ENCODE measurements around the gene DIP2C.

The DIP2C gene

DNA sequence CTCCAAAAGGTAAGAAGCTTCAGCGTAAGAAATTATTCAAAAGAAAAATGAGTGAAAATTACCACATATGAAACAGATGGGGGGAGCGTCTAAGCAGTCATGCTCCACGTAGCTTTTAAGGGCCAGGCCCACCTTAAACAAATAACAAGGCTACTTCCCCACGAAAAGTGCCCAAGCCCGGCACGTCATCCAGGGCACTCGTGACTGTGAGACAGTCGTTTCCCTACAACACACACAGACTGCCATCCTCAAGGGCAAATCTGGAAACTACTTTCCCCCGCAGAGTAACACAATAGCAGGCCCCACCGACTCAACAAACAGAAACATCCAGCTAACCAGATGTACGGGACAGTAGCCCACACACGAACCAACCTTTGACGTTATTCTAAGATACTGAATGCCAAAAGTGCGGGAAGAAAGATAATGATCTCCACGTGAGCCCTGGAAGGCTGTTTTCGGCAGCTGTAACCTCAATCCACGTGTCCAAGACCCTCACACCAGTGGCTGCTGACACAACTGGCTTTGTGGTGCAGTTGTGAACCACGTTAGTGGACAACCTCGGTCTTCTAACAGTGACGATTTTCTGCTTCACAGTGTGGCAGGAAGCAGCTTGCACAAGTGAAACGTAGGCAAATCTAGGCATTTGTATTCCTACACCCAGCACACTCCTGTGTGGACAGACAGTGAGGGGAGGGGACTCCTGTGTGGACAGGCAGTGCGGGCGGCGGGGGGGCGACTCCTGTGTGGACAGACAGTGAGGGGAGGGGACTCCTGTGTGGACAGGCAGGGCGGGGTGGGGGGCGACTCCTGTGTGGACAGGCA lies 302.5 kb downstream of the DIP2C start:
- DNase-seq = no peak

GRCh38 chr10:385571-386300 lies 303.7 kb downstream of the DIP2C start:
- no peak for DNase-seq

DNA sequence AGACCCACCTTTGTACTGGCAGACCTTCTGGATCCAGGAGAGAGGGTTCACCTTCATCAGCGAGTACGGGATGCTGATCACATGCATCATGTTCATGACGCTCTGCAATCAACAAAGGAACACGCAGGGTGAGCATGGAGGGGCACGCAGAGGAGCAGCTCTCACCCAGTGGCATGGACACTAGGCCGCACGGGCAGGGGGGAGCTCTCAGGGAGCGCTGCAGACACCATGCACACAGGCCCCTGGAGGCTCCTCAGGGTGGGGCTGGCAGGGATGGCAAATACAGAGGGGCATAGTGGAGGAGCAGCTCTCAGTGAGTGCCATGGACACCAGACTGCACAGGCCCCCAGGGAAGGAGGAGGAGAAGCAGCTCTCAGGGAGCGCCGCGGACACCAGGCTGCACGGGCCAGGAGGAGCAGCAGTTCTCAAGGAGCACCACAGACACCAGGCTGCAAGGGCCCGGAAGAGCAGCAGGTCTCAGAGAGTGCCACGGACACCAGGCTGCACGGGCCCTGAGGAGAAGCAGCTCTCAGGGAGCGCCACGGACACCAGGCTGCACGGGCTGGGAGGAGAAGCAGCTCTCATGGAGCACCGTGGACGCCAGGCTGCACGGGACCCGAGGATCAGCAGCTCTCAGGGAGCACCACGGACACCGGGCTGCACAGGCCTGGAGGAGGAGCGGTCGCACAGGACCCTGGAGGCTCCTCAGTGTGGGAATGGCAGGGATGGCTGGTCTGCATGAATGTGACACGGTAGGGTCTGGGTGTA lies 304.7 kb downstream of the DIP2C start:
- no peak for DNase-seq

DNA sequence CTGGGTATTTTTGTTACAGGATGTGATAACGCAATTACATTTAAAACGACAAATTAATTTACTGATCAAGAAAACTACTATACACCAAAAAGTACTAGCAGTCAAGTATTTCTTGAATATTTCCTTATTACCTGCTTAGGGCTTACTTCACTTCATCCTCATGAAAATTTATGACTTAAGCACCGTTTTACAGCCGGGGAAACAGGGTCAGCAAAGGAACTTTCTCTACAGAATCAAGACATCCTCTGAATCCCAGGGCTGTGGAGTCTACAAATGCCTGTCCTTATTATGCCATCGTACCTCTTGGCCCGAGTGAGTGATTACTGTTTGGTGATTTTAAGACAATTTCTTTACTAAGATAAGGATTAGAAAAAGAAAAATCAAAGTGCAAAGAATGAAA lies 305.9 kb downstream of the DIP2C start:
- DNase-seq = no peak

GRCh38 chr10:381805-382204 lies 307.7 kb downstream of the DIP2C start:
- DNase-seq = no peak

DNA sequence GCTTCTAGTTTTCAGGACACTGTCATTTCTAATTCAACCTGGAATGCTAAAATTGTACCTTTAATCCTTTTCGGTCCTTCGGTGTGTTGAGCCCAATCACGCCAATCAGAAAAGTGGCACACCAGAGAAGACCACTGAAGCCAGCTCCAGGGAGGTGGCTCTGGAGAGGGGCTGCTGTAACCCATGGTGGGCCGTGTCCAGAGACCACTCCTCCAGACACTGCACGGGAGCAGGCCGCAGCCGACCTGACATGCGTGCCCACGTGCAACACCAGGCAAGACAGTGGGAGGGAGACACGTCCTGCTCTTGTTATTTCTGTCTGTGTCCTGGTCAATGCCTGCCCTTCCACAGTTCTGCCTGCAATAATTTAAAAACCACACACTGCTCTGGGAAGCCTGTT lies 308.1 kb downstream of the DIP2C start:
- DNase-seq = no peak

GRCh38 chr10:380313-380940 lies 309.0 kb downstream of the DIP2C start:
- DNase-seq = no peak

DNA sequence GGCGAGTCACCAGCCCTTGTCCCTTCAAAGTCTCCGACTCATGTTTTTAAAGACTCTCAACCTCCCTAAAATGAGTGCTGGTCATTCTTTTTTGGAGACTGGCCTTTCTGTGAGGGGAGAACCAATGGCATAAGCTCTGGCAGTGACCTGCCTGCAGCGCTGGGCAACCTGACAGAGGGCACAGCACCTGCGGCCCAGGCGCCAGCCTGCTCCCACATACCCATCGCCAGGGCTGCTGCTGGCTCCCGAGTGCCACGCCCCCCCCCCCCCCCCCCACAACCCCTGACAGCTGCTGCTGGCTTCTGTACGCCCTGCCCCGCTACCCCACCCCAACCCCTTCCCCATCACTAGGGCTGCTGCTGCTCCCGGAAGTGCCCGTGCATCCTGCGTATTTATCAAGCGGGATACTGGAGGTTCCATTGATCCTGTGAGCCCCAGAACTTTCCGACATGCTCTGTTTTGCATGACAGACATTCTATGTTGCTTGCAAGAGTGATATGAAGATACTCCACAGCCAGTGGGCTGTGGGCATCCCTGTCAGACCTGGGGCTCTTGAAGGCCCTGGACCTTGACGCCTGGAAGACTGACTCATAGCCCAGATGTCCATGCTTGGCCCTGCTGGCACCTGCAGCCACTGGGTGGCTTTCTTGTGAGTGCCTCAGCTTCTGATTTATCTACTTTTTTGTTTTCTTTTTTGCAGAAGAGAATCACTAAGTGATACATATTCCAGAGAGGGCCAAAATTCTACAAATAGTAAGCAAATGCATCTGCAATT lies 310.4 kb downstream of the DIP2C start:
- DNase-seq = no peak

DNA sequence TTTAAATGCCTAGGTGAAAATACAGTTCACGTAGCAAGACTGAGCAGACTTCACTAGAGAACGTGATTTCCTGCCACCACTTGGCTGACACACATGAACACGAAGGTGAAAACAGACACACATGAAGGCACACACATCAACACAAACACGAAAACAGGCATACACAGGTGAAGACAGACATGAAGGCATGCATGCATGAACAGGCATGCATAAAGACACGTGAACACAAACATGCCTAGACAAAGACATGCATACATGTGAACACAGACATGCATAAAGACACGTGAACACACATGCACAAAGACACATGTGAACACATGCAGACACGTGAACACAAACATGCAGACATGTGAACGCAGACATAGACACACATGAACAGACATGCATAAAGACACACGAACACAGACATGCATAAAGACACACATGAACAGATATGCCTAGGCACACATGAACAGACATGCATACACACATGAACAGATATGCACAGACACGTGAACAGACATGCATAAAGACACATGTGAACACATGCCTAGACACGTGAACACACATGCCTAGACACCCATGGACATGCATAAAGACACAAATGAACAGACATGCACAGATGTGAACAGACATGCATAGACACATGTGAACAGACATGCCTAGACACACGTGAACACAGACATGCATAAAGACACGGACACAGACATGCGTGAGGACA lies 311.1 kb downstream of the DIP2C start:
- DNase-seq = no peak

DNA sequence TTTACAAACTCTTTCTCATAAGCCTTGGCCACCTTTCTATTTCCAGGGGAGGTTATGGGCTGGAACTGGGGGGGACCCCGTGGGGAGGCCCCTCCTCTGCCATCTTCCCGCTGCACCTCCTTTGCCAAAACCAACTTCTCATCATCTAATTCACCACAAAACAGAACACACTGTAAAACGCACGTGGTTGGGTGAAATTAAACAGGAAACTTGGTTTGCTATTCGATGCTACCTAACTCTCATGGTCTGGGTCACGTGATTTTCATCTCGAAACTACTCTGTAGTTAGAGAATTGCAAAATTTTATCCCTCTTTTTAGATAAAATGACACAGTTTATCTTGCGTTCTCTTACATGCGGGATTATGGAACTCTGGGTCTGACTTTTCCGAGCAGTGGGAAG lies 312.2 kb downstream of the DIP2C start:
- DNase-seq = no peak

- DNase-seq = no peak
These were observed 313.5 kb downstream of the DIP2C start for GRCh38 chr10:375815-376505.

GRCh38 chr10:374354-374753 lies 315.1 kb downstream of the DIP2C start:
- no peak for DNase-seq

GRCh38 chr10:373526-374309 lies 315.8 kb downstream of the DIP2C start:
- DNase-seq = no peak

- DNase-seq = no peak
These were observed 316.5 kb downstream of the DIP2C start for GRCh38 chr10:373015-373414.

GRCh38 chr10:372566-372965 lies 316.9 kb downstream of the DIP2C start:
- DNase-seq = no peak

- no peak for DNase-seq
These were observed 318.0 kb downstream of the DIP2C start for GRCh38 chr10:371515-371914.

- DNase-seq = no peak
These were observed 319.0 kb downstream of the DIP2C start for GRCh38 chr10:370449-370825.

- DNase-seq = no peak
These were observed 319.6 kb downstream of the DIP2C start for GRCh38 chr10:369684-370448.

- DNase-seq = no peak
These were observed 320.2 kb downstream of the DIP2C start for GRCh38 chr10:369221-369683.

Measured in activated CD4-positive, alpha-beta T cell treated with anti-CD3 and anti-CD28 coated beads, Interleukin-2, amount 50 U/mL, for 1 hour (primary cell).